CD4-positive, alpha-beta T cell treated with Interleukin-2 at 100 ng/mL for 4 hours (primary cell): ENCODE measurements around the gene CRYAB.
A peak's percentile ranks its signal among the peaks of the same experiment; 100 is the strongest.
"Not testable (repeated sequence)": the region's sequence is repeated elsewhere in the genome, so short reads cannot be mapped to it uniquely, and the experiment has no call there.

Experiments
- DNase-seq: peaks from one replicate; pipeline ENCODE4 v3.0.0-alpha.2; 2020; ENCODE audit warnings: low spot score

CRYAB gene

GRCh38 chr11:111908639-111909305 is 2.8 kb downstream of the CRYAB start:
- no peak for DNase-seq

- no peak for DNase-seq
Observed at GRCh38 chr11:111906680-111907079, 4.9 kb downstream of the CRYAB start.

GRCh38 chr11:111905411-111905810 is 6.2 kb downstream of the CRYAB start:
- no peak for DNase-seq

GRCh38 chr11:111886844-111887243 is 24.7 kb downstream of the CRYAB start:
- no peak for DNase-seq

- DNase-seq, result no peak
Observed at GRCh38 chr11:111886032-111886431, 25.5 kb downstream of the CRYAB start.

- not testable (repeated sequence) for DNase-seq
Observed at GRCh38 chr11:111885053-111885452, 26.5 kb downstream of the CRYAB start.

GRCh38 chr11:111882202-111882601 is 29.4 kb downstream of the CRYAB start:
- no peak for DNase-seq

GRCh38 chr11:111879637-111879960 is 32.0 kb downstream of the CRYAB start:
- no peak for DNase-seq

- peak; percentile 95 for DNase-seq
Observed at GRCh38 chr11:111878849-111879636, 32.5 kb downstream of the CRYAB start, which contains the start of the genes CFAP68 and FDXACB1. CFAP68 (plus strand) TSS chr11:111879541; CDS start chr11:111879561, 20 bp downstream. FDXACB1 (minus strand) TSS chr11:111879165; CDS start chr11:111879132, 33 bp downstream.

GRCh38 chr11:111878385-111878848 is 33.2 kb downstream of the CRYAB start:
- DNase-seq, result no peak

- DNase-seq, result no peak
Observed at GRCh38 chr11:111871693-111872161, 39.8 kb downstream of the CRYAB start.

GRCh38 chr11:111870886-111871692 is 40.5 kb downstream of the CRYAB start, which contains the start of gene ALG9:
ALG9 (minus strand) TSS chr11:111871581; CDS start chr11:111871482, 99 bp downstream.
- peak; percentile 96 for DNase-seq

- no peak for DNase-seq
Observed at GRCh38 chr11:111870522-111870885, 41.1 kb downstream of the CRYAB start.

GRCh38 chr11:111870113-111870512 is 41.5 kb downstream of the CRYAB start:
- DNase-seq, result no peak

GRCh38 chr11:111860257-111860656 is 51.3 kb downstream of the CRYAB start:
- no peak for DNase-seq
